ENCODE data around the gene NEURL2. TPM values are rescaled to one million over a fixed set of nuclear protein-coding genes. Genes with fewer than 3 reads are reported as not detected.

NEURL2 gene
- total and polyA plus RNA-seq, 10 donors, result 2.7 to 19.4 (median 5.5) TPM

- TF ChIP-seq POLR2A (IDR thresholded peaks at IDR 0.05) (no peak), POLR2AphosphoS5 (IDR thresholded peaks at IDR 0.05) (peak in 1 of 3 donors; percentile 29)
- TF ChIP-seq, protein P1, sequence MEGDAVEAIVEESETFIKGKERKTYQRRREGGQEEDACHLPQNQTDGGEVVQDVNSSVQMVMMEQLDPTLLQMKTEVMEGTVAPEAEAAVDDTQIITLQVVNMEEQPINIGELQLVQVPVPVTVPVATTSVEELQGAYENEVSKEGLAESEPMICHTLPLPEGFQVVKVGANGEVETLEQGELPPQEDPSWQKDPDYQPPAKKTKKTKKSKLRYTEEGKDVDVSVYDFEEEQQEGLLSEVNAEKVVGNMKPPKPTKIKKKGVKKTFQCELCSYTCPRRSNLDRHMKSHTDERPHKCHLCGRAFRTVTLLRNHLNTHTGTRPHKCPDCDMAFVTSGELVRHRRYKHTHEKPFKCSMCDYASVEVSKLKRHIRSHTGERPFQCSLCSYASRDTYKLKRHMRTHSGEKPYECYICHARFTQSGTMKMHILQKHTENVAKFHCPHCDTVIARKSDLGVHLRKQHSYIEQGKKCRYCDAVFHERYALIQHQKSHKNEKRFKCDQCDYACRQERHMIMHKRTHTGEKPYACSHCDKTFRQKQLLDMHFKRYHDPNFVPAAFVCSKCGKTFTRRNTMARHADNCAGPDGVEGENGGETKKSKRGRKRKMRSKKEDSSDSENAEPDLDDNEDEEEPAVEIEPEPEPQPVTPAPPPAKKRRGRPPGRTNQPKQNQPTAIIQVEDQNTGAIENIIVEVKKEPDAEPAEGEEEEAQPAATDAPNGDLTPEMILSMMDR (IDR thresholded peaks at IDR 0.05 in 8 of 11, conservative IDR thresholded peaks at IDR 0.05 in 3 of 11), result no peak
- H3K36me3 ChIP-seq, result peaks cover 0 to 64% (median 12%) of the 10 kb centered on the region in 6 donors
- H3K4me1 ChIP-seq, result peaks cover 41 to 81% (median 67%) of the 10 kb centered on the region in 6 donors
- H3K27ac ChIP-seq, result peak overlapping the region in 1 of 8 donors; percentile 90
- no peak for DNase-seq
- no peaks in the 10 kb centered on the region for H3K9me3 ChIP-seq
- no peak overlapping the region for H3K4me3 ChIP-seq
- 63 to 94% (median 86%) methylated on average over 1 to 3 of the region's 3 CpGs for WGBS, 5 donors
- intact Hi-C loops (cut with DNase I; ENCODE audit: low total_unique reads), result loop anchor here (10.0 kb wide), 1 partner anchor 94 kb away; the partner anchor contains the start of genes DNTTIP1 and WFDC3
- no peaks in the 10 kb centered on the region for H3K27me3 ChIP-seq (replicated peaks in 1 of 7)
Measured at GRCh38 chr20:45888681-45889080, 2.3 kb downstream of the NEURL2 start.

GRCh38 chr20:45887346-45887715 is 3.7 kb downstream of the NEURL2 start, which contains the start of gene SPATA25:
Gene SPATA25 (minus strand): TSS chr20:45887622. CDS start chr20:45887590, 32 bp downstream.
- H3K36me3 ChIP-seq, result peaks cover 0 to 64% (median 24%) of the 10 kb centered on the region in 6 donors
- H3K27me3 ChIP-seq (replicated peaks in 1 of 7), result no peaks in the 10 kb centered on the region
- TF ChIP-seq POLR2A (IDR thresholded peaks at IDR 0.05) (no peak), POLR2AphosphoS5 (IDR thresholded peaks at IDR 0.05) (no peak)
- TF ChIP-seq, protein P1 (IDR thresholded peaks at IDR 0.05 in 8 of 11, conservative IDR thresholded peaks at IDR 0.05 in 3 of 11), result no peak
- intact Hi-C loops (cut with DNase I; ENCODE audit: low total_unique reads), result loop anchor here (10.0 kb wide), 1 partner anchor 93 kb away; the partner anchor contains the start of genes DNTTIP1 and WFDC3
- H3K27ac ChIP-seq, result peak within 1 kb of the TSS in 1 of 8 donors; percentile 2
- peaks cover 30 to 81% (median 62%) of the 10 kb centered on the region in 6 donors for H3K4me1 ChIP-seq
- no peaks in the 10 kb centered on the region for H3K9me3 ChIP-seq
- H3K4me3 ChIP-seq, result no peak within 1 kb of the TSS
- WGBS, 5 donors, result 93 to 98% (median 95%) methylated on average over 8 of the region's 8 CpGs
- DNase-seq, result no peak

DNA sequence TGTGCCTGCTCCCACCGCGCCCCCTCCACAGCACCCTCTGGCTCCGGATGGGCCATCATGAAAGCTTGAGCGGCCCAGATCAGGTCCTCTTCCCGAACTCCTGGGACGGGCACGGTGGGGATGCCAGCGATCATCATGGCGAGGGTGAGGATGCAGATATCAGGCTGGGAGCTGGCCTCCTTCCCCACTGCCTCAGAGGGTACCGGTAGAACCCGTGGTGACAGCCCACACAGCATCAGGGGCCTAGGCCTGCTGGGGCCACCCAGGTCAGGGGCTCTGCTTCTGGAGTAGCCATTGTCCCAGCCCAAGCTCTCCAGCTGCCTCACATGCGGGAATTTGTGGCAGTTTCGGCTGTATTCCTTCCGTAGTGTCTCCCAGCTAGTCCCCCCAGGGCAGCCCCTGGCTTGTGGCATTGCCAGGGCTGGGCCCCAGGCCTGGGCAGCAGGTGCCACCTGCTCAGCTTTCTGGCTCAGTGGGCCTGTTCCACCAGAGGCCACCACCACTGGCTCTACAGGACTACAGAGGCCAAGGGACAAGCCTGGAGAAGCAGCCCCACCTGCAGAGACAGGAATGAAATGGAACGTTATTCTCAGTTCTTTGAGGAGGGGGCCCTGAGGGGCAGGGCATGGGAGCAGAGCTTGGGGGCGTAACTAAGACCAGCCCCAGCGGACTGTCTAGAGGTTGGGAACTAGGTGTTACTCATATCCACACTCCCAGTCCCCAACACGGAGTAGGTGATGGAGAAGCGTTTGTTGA is 4.2 kb downstream of the NEURL2 start:
- no peak for DNase-seq
- Histone ChIP-seq H3K27me3 (replicated peaks in 1 of 7) (no peaks in the 10 kb centered on the region), H3K4me3 (no peak overlapping the region), H3K4me1 (peaks cover 29 to 81% (median 62%) of the 10 kb centered on the region in 6 donors), H3K27ac (peak overlapping the region in 1 of 8 donors; percentile 2), H3K36me3 (peaks cover 0 to 65% (median 24%) of the 10 kb centered on the region in 6 donors), H3K9me3 (no peaks in the 10 kb centered on the region)
- intact Hi-C loops (cut with DNase I; ENCODE audit: low total_unique reads), result loop anchor here (10.0 kb wide), 1 partner anchor 92 kb away; the partner anchor contains the start of genes DNTTIP1 and WFDC3
- no peak for TF ChIP-seq POLR2A (IDR thresholded peaks at IDR 0.05)
- TF ChIP-seq, protein P1 (IDR thresholded peaks at IDR 0.05 in 8 of 11, conservative IDR thresholded peaks at IDR 0.05 in 3 of 11), result no peak
- TF ChIP-seq POLR2AphosphoS5 (IDR thresholded peaks at IDR 0.05), result peak in 1 of 3 donors; percentile 23
- WGBS, 5 donors, result 93 to 96% (median 96%) methylated on average over 16 to 19 of the region's 19 CpGs

DNA sequence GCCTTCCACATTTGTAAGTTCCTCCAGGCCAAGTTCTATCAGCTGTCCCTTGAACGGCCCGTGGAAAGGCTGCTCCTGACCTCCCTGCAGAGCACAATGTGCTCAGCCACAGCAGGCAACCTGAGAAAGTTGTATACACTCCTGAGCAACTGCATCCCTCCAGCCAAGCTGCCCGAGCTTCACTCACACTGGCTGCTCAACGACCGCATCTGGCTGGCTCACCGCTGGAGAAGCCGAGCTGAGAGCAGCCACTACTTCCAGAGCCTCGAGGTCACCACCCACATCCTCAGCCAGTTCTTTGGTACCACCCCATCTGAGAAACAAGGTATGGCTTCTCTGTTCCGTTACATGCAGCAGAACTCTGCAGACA is 7.9 kb downstream of the NEURL2 start:
- H3K9me3 ChIP-seq, result no peaks in the 10 kb centered on the region
- TF ChIP-seq POLR2A (IDR thresholded peaks at IDR 0.05) (no peak), POLR2AphosphoS5 (IDR thresholded peaks at IDR 0.05) (no peak)
- TF ChIP-seq, protein P1 (IDR thresholded peaks at IDR 0.05 in 8 of 11, conservative IDR thresholded peaks at IDR 0.05 in 3 of 11), result no peak
- 80 to 91% (median 86%) methylated on average over 9 of the region's 9 CpGs for WGBS, 5 donors
- H3K36me3 ChIP-seq, result peaks cover 0 to 69% (median 29%) of the 10 kb centered on the region in 6 donors
- peaks cover 28 to 63% (median 48%) of the 10 kb centered on the region in 6 donors for H3K4me1 ChIP-seq
- no peaks in the 10 kb centered on the region for H3K27me3 ChIP-seq (replicated peaks in 1 of 7)
- H3K4me3 ChIP-seq, result no peak overlapping the region
- intact Hi-C loops (cut with DNase I; ENCODE audit: low total_unique reads), result loop anchor here (10.0 kb wide), 1 partner anchor 88 kb away; the partner anchor contains the start of genes DNTTIP1 and WFDC3
- peak; percentile 62 for DNase-seq
- no peak overlapping the region for H3K27ac ChIP-seq

Measured in spleen (tissue), 11 donors.